Measurements from ENCODE around the gene COL4A3.
"Not testable (repeated sequence)": the region's sequence is repeated elsewhere in the genome, so short reads cannot be mapped to it uniquely, and the experiment has no call there.

Gene COL4A3

DNA sequence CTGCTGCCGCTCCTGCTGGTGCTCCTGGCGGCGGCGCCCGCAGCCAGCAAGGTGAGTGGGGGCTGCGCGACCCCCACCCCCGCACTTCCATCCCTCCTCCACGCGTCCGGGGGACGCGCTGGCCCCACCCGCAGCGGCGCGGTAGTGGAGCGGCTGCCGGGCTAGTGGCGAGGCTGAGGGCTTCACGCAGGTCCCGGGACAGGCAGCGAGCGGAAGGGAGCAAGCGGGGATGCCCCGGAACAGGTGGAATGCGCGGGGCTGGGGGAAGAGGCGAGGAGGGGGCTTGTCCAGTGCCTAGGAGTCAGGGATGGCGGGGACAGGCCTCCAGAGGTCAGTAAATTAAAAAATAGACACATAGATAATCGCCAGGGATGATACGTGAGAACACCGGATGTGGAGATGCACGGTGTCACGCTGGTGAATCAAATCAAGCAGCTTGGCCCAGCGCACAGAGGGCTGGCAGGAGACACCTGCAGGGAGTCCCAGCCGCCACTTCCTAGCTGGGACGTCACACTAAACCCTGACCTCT, 403 bp downstream of the COL4A3 start:
- TF ChIP-seq TOX (CRISPR knock-in tag; IDR thresholded peaks at IDR 0.05; ENCODE audit: borderline replicate concordance), result no peak
- no peak for TF ChIP-seq ZNF565 (CRISPR knock-in tag; conservative IDR thresholded peaks at IDR 0.05; ENCODE audit: low read depth)
- no peak for TF ChIP-seq SNAI2 (CRISPR knock-in tag; IDR thresholded peaks at IDR 0.05)
- no peak for TF ChIP-seq ZNF8 (CRISPR knock-in tag; IDR thresholded peaks at IDR 0.05)
- TF ChIP-seq, protein P1, sequence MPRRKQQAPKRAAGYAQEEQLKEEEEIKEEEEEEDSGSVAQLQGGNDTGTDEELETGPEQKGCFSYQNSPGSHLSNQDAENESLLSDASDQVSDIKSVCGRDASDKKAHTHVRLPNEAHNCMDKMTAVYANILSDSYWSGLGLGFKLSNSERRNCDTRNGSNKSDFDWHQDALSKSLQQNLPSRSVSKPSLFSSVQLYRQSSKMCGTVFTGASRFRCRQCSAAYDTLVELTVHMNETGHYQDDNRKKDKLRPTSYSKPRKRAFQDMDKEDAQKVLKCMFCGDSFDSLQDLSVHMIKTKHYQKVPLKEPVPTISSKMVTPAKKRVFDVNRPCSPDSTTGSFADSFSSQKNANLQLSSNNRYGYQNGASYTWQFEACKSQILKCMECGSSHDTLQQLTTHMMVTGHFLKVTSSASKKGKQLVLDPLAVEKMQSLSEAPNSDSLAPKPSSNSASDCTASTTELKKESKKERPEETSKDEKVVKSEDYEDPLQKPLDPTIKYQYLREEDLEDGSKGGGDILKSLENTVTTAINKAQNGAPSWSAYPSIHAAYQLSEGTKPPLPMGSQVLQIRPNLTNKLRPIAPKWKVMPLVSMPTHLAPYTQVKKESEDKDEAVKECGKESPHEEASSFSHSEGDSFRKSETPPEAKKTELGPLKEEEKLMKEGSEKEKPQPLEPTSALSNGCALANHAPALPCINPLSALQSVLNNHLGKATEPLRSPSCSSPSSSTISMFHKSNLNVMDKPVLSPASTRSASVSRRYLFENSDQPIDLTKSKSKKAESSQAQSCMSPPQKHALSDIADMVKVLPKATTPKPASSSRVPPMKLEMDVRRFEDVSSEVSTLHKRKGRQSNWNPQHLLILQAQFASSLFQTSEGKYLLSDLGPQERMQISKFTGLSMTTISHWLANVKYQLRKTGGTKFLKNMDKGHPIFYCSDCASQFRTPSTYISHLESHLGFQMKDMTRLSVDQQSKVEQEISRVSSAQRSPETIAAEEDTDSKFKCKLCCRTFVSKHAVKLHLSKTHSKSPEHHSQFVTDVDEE (CRISPR knock-in tag; IDR thresholded peaks at IDR 0.05), result no peak
- TF ChIP-seq RARB (CRISPR knock-in tag; IDR thresholded peaks at IDR 0.05), result no peak
- peak; percentile 56 for ATAC-seq

DNA sequence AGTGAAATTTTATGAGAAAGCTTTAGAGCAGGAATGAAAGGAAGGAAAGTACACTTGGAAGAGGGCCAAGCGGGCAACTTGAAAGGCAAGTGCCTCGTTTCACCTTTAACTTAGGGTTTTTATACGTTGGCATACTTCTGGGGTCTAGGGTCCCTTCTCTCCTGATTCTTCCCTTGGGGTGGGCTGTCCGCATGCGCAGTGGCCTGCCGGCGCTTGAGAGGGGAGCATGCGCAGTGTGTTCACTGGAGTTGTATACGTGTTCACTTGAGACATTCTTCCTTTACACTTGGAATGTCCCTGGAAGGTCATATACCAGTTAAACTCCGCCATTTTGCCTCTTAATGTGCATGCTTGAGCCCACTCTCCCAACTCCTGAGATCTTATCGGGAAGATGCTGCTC, 7.4 kb downstream of the COL4A3 start:
- ATAC-seq, result not testable (repeated sequence)

DNA sequence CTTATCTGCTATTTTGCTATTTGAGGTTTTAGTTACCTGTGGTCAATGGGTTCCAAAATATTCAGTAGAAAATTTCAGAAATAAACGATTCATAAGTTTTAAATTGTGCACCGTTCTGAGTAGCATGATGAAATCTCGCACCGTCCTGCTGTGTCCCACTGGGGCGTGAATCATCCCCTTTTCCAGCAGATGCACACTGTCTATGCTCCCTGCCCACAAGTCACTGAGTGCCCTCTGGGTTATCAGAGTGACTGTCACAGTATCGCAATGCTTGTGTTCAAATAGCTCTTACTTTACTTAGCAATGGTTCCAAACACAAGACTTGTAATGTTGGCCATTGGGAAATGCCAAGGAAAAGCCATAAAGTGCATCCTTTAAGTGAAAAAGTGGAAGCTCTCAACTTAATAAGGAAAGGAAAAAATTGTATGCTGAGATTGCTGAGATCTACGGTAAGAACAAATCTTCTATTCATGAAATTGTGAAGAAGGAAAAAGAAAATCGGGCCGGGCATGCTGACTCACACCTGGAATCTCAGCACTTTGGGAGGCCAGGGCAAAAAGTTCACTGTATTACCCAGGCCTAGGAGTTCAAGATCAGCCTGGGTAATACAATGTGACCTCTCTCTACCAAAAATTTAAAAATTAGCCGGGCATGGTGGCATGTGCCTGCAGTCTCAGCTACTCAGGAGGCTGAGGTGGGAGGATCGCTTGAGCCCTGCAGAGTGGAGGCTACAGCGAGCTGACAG, 13.3 kb downstream of the COL4A3 start:
- TF ChIP-seq, protein P2, sequence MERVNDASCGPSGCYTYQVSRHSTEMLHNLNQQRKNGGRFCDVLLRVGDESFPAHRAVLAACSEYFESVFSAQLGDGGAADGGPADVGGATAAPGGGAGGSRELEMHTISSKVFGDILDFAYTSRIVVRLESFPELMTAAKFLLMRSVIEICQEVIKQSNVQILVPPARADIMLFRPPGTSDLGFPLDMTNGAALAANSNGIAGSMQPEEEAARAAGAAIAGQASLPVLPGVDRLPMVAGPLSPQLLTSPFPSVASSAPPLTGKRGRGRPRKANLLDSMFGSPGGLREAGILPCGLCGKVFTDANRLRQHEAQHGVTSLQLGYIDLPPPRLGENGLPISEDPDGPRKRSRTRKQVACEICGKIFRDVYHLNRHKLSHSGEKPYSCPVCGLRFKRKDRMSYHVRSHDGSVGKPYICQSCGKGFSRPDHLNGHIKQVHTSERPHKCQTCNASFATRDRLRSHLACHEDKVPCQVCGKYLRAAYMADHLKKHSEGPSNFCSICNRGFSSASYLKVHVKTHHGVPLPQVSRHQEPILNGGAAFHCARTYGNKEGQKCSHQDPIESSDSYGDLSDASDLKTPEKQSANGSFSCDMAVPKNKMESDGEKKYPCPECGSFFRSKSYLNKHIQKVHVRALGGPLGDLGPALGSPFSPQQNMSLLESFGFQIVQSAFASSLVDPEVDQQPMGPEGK (CRISPR knock-in tag; IDR thresholded peaks at IDR 0.05; ENCODE audit: borderline replicate concordance), result no peak
- TF ChIP-seq ESRRG (CRISPR knock-in tag; IDR thresholded peaks at IDR 0.05) (no peak), TCF4 (CRISPR knock-in tag; IDR thresholded peaks at IDR 0.05; ENCODE audit: borderline replicate concordance) (no peak), ARNTL (CRISPR knock-in tag; IDR thresholded peaks at IDR 0.05; ENCODE audit: borderline replicate concordance, low read depth) (no peak), ZNF8 (CRISPR knock-in tag; IDR thresholded peaks at IDR 0.05) (no peak), CSDC2 (CRISPR knock-in tag; IDR thresholded peaks at IDR 0.05) (no peak), ZC3H10 (CRISPR knock-in tag; IDR thresholded peaks at IDR 0.05) (no peak), PPARA (CRISPR knock-in tag; IDR thresholded peaks at IDR 0.05; ENCODE audit: borderline replicate concordance) (no peak)
- TF ChIP-seq, protein P3, sequence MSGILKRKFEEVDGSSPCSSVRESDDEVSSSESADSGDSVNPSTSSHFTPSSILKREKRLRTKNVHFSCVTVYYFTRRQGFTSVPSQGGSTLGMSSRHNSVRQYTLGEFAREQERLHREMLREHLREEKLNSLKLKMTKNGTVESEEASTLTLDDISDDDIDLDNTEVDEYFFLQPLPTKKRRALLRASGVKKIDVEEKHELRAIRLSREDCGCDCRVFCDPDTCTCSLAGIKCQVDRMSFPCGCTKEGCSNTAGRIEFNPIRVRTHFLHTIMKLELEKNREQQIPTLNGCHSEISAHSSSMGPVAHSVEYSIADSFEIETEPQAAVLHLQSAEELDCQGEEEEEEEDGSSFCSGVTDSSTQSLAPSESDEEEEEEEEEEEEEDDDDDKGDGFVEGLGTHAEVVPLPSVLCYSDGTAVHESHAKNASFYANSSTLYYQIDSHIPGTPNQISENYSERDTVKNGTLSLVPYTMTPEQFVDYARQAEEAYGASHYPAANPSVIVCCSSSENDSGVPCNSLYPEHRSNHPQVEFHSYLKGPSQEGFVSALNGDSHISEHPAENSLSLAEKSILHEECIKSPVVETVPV (CRISPR knock-in tag; IDR thresholded peaks at IDR 0.05), result no peak
- no peak for ATAC-seq

DNA sequence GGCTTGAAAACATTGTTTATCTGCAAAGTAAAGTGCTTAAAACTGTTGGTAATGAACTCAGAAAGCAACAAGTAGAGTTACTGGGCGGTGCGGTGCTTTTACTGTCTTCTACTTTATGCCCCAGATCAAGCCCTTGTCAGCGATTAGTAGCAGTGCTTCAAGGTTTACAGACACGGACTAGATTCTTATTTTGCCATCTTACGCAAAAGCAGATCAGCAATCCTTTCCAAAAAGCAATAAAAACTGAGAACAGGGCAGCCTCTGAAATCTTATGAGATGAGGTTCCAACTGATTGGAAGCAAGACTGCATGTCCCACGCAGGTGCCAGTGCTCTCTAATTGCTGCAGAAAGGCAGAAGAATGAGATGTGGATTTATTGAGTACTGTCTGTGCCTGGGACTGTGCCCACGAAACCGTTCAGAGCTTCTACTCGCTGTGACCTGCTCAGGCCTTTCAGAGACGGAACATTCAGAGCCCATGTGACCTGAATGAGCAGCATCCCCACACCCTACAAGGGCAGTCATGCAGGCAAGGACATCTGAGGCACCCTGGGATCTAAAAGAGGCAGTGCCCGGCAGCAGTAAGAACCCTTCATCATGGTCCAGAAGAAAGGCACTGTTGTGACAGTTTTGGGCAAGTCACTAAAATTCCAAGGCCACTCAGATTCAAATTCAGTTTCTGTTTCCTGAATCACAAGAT, 15.7 kb downstream of the COL4A3 start:
- peak; percentile 87 for ATAC-seq
- TF ChIP-seq OSR1 (CRISPR knock-in tag; IDR thresholded peaks at IDR 0.05) (no peak), ESRRG (CRISPR knock-in tag; IDR thresholded peaks at IDR 0.05) (no peak), ZNF70 (CRISPR knock-in tag; IDR thresholded peaks at IDR 0.05) (no peak), ARNTL (CRISPR knock-in tag; IDR thresholded peaks at IDR 0.05; ENCODE audit: borderline replicate concordance, low read depth) (no peak), RARB (CRISPR knock-in tag; IDR thresholded peaks at IDR 0.05) (no peak), ISL1 (CRISPR knock-in tag; IDR thresholded peaks at IDR 0.05) (no peak)
- TF ChIP-seq, protein P1 (CRISPR knock-in tag; IDR thresholded peaks at IDR 0.05), result no peak
- TF ChIP-seq, protein P4, sequence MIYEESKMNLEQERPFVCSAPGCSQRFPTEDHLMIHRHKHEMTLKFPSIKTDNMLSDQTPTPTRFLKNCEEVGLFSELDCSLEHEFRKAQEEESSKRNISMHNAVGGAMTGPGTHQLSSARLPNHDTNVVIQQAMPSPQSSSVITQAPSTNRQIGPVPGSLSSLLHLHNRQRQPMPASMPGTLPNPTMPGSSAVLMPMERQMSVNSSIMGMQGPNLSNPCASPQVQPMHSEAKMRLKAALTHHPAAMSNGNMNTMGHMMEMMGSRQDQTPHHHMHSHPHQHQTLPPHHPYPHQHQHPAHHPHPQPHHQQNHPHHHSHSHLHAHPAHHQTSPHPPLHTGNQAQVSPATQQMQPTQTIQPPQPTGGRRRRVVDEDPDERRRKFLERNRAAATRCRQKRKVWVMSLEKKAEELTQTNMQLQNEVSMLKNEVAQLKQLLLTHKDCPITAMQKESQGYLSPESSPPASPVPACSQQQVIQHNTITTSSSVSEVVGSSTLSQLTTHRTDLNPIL (CRISPR knock-in tag; IDR thresholded peaks at IDR 0.05; ENCODE audit: low read depth), result no peak

Measured in SK-N-SH treated with all-trans-retinoic acid at 6 μM for 48 hours (cell line).